Measurements from ENCODE around the gene DUOXA2.

GRCh38 chr15:45093013-45093412, 21.1 kb upstream of the DUOXA2 start:
- TF ChIP-seq MYC (IDR thresholded peaks at IDR 0.05; ENCODE audit: borderline replicate concordance, low read length) (no peak), HOXA7 (CRISPR knock-in tag; IDR thresholded peaks at IDR 0.05) (no peak)
- TF ChIP-seq, protein P1, sequence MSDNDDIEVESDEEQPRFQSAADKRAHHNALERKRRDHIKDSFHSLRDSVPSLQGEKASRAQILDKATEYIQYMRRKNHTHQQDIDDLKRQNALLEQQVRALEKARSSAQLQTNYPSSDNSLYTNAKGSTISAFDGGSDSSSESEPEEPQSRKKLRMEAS (IDR thresholded peaks at IDR 0.05) = no peak
